ENCODE results near the gene CLMP.

Gene CLMP

DNA sequence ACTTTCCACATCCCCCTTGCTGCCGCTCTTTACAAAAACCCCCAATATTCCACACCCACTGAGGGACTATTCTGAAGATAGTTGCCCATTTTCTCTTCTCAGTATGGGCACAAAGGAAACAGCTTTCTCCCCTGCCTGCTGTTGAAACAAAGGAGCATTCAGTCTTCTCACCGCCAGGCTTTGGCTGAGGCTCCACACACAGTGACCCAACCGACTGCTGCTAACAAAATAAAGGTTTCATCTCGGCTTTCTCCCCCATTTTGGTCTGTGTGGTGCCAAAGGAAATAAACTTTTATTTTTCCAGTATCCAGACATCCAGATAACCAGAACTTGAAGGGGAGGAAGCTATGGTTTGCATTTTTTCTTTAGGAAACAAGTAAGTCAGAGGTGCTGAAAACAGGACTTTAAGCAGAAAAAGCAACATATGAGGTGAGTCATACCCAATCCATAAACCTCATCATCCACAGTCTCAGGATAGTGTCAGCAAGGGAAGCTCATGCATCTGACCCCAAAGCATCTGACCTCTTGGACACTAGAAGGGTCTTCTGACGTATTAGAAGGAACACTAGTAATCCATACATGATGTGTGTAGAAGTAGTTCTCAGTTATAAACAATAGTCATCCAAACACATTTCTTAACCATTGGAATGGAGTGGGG is 6.4 kb downstream of the CLMP start:
- peak; percentile 70 for DNase-seq (ENCODE audit: low spot score)

DNA sequence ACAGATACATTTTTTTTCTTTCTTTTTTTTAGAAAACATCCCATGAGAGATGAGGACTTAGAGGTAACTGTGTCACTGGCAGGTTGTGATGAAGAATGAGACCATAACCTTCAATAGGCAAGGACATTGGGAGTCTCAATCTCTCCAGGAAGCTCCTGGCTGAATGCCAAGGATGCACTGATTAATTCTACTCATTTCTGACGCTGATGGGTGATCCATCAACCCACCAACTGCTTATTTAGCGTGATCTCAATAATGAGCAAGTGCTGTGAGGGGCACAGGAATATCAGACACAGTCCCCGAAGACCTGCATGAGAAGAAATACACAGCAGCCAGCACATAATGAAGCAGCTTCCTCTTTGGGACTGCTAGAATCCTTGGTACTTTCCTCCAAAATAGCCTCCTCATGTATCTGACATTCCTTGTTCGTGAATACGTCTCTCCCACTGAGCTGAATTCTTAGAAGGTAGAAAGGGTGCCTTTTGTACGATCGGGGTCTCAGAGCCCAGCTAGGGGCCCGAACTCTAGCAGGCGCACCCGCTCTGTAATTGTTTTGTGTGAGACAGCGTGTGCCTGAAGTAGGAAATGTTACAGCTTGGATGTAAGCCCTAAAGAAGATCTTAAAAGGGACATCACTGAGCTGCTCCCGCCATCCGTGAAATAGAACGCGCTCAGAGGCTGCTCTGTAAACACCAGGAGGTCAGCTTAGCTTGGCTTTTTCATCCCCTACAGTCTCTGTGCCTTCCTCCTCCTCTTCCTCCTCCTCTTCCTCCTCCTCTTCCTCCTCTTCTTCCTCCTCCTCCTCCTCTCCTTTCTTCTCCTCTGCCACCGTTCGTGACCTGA is 7.2 kb downstream of the CLMP start:
- peak; percentile 24 for DNase-seq (ENCODE audit: low spot score)

DNA sequence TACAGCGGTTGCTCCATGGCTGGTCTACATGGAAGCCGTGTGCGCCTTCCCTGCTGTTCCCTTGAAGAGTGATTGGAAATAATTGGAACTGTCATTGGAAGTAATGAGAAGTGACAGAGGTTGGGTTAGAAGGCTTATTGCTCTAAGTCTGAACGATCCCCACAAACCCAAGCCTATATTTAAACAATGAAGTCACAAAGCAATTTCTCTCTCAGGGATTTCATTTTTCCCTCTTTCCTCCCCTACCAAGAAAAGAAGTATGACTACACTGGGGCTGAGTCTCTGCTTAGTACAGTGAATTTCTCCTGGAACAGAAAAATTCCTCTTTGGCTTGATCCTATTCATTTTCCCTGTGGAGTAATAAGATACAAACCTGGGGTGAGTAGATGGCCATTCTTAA is 7.8 kb downstream of the CLMP start:
- DNase-seq (ENCODE audit: low spot score): no peak

DNA sequence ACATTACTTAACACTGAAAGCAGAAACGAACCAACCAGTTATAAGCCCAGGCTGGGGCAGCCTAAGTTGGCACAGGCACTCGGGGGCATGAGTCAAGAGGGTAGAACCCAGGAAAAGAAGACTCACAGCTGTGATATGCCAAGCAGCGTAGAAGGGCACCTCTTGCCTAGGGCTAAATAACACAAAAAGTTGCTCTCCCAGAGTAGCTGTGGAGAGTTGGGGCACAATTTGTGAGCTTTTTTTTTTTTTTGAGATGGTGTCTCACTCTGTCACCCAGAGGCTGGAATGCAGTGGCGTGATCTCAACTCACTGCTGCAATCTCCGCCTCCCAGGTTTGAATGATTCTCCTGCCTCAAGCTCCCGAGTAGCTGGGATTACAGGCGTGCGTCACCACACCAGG is 8.8 kb downstream of the CLMP start:
- no peak for DNase-seq (ENCODE audit: low spot score)

DNA sequence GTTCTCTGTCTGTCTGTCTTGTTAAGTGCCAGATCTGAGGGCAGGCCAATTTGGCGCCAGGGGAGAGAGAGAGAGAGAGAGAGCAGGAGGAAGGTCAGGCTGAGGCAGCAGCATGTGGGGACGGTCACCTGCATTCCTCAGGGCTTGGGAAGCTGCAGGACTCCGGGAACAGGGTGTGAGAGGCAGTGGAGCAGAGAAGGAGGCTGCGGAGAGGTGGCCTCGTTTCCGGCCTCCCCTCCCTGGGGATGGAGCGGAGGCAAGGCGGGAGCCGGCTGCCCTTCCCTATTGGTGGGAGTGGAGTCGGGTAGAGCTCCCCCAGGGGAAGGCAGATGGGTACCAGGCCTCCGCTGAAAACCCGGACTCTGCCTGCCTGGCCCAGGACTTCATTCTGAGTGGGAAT is 9.7 kb downstream of the CLMP start:
- DNase-seq (ENCODE audit: low spot score): no peak

GRCh38 chr11:123184531-123184930 is 10.5 kb downstream of the CLMP start:
- no peak for DNase-seq (ENCODE audit: low spot score)

DNA sequence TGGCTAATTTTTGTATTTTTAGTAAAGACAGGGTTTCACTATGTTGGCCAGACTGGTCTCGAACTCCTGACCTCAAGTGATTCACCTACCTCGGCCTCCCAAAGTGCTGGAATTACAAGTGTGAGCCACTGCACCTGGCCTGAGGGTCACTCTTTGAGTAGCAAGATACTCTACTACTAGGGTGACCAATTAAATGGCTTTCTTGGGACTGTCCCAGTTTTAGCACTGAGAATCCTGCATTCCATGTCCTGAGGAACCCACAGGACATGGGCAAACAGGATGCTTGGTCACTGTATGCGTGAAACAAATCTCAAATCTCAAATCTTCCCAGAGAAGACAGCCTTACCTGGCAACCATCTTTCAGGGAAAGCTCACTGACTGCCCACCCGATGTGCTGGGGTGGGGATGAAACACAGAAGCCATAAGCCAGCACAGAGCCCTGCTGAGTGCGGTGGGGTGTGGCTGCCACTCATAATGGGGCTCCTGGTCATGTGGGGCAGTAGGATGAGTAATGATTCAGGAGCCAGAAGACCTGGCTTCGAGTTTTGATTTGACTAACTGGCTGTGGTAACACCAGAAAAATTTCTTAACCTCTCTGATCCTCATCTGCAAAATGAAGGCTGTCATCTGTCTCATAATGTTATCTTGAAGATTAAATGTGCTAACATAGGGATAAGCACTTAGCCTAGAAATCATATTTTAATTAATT is 11.5 kb downstream of the CLMP start:
- no peak for DNase-seq (ENCODE audit: low spot score)

DNA sequence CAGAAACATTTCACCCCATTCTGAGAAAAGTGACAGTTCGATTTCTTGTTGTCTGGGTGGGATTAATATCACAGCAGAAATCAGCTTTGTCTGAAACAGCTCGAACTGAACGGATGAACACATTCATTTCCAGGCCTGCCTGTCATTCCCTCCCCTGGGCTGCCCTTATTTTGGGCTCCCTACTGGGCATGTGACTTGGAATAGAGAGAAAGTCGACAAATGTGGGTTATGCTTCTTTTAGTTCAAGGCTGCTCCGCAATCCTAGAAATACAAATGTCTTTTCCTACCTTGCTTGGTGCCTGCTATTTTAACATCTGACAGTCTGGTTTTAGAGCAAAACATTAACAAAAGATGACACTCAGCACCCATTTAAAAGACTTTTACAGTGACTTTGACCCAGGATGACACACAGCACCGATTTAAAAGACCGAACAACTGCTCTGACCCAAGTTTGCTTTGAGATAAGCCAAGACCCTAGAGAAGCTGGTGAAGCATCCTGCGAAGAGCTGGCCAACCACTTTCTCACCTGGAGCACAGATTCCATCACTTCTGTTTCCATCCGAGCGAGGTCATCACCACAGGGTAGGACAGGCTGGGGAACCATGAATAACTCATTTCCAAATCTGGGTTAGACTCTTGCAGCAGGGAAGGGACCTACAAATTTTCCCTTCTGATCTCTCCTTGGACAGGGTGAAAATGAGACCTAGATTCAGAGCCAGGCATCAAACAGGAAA is 13.1 kb downstream of the CLMP start:
- no peak for DNase-seq (ENCODE audit: low spot score)

- no peak for DNase-seq (ENCODE audit: low spot score)
Measured at GRCh38 chr11:123181075-123181474, 14.0 kb downstream of the CLMP start.

- no peak for DNase-seq (ENCODE audit: low spot score)
Measured at GRCh38 chr11:123180574-123180973, 14.5 kb downstream of the CLMP start.

DNA sequence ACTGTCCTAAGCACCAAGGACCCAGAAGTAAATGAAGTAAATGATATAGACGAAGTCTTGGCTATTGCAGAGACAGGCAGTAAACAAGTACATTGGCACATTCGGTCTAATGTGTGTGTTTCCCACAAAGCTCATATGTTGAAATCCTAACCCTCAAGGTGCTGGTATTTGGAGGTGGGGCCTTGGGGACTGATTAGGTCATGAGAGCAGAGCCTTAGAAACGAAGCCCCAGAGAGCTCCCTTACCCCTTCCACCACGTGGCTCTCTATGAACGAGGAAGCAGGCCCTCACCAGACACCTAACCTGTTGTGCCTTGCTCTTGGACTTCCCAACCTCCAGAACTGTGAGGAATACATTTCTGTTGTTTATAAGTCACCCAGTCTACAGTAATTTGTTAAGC is 14.9 kb downstream of the CLMP start:
- no peak for DNase-seq (ENCODE audit: low spot score)

- no peak for DNase-seq (ENCODE audit: low spot score)
Measured at GRCh38 chr11:123179586-123179985, 15.5 kb downstream of the CLMP start.

DNA sequence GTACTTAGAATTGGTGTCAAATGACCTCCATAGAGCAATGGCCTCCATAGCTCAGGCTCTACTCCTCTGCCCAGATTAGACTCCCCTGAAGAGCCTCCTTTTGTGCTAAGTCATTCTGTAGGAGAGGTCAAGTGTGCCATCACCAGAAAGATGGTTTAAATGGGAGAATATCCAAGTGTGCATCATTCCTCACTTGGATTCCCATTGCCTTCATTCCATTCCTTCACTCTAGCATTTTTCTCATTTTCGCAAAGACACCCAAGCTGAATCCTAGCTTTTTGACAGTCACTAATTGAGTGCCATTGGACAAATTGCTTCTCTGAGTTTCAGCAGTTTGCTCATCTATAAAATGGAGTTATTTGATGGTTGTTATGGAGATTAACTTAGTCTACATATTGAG is 16.9 kb downstream of the CLMP start:
- no peak for DNase-seq (ENCODE audit: low spot score)

- DNase-seq (ENCODE audit: low spot score): no peak
Measured at GRCh38 chr11:123176785-123177184, 18.3 kb downstream of the CLMP start.

DNA sequence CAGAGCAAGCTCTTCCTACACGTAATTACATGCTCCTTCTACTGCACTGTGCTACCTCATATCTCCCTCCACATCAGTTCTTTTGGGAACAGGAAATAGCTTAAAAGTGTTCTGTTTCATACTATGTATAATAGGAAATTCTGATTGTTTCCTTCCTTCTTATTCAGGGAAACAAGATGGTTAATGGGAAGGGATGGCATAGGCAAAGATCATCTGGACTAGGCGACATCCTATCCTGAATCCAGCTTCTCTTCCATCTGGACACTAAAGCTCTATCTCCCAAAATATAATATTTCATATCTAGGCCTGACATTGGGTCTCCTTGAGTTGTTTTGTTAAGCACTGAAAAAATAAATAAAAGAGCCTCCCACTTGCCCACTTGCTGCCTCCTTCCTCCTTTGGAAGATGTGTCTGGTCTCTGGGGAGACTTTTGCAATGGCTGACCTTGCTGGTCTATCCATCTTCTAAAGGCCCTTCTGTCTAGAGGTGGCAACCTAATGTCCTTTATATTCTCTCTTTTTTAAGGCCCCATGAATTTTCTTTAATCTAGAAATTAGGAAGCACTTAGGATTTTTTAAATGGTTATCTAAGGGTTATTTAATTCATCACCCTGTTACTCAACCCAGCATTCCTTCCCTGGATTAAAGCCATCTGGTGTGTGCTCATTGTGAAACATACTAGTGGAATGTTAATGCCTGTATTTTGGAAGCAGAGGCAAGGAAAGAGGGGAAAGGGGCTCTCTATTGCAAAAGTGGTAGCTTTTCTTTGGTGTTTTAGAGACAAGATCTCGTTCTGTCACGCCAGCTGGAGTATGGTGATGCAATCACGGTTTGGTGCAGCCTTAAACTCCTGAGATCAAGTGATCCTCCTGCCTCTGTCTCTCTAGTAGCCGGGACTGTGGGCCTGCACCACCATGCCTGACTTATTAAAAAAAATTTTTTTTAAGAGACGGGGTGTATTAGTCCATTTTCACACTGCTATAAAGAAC is 20.6 kb downstream of the CLMP start:
- no peak for DNase-seq (ENCODE audit: low spot score)

DNA sequence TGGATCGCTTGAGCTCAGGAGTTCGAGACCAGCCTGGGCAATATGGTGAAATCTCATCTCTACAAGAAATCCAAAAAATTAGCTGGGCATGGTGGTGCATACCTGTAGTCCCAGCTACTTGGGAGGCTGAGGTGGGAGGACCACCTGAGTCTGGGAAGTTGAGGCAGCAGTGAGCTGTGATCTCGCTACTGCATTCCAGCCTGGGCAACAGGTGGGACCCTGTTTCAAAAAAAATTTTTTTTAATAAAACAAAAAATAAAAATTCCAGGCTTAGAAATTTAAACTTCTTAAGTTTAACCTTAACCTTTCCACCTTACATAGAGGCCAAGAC is 21.2 kb downstream of the CLMP start:
- DNase-seq (ENCODE audit: low spot score): no peak

GRCh38 chr11:123173040-123173855 is 21.8 kb downstream of the CLMP start:
- no peak for DNase-seq (ENCODE audit: low spot score)

DNA sequence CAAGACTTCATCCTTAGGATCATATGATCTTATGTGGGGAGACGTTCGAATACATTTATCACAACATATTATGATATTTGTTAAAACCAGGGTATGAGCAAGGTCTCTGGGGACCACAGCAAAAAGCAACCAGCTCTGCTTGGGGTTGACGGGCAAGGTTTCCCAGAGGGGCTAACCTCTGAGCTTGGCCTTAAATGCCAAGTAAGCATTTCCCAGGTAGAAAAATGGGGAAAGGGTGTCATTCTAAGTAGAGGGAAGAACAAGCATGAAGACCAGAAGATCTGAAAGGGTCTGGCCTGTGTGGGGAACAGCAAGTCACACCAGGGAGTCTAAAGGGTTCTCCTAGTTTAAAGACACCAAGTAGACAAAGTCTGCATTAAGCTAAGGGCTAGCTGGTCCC is 24.1 kb downstream of the CLMP start:
- no peak for DNase-seq (ENCODE audit: low spot score)

DNA sequence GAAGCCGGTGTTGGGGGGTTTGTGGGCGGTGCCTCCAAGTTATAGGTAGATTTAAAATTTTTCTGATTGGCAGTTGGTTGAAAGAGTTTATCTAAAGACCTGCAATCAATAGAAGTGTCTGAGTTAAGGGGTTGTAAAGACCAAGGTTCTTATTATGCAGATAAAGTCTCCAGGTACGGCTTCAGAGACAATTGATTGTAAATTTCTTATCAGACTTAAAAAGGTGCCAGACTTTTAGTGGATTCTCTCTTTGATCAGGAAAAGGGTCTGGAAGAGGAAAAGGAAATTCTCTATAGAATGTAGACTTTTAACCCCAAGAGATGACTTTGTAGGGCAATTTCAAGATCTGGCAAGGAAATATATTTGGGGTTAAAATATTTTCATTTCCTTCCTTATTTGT is 25.2 kb downstream of the CLMP start:
- no peak for DNase-seq (ENCODE audit: low spot score)

DNA sequence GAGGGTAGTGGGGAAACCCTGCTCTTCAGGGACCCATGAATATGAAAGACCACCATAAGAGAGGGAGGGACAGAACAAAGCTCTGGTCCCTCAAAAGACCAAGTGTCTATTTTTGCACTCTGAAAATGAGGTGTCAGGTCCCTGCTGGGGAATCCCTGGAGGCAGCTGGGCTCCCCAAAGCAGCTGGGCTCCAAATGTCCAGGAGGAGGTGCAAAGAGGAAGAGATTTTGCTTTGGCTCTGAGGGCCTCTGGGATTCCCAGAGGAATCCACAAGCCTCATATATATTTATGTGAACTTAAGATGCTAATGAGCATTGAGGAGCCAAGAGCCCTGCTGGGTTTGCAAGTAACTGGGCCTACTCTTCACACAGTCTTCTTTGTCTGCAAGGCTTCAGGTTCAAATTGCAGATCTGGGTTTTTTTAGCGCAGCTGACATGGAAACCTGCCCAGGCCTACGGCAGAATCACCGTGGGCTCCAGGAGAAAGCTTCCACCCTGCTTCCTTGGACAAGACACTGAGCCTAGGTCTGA is 26.0 kb downstream of the CLMP start:
- DNase-seq (ENCODE audit: low spot score): no peak

Measured in Ammon's horn (tissue), 1 donor.